Stimulated activated CD8-positive, alpha-beta memory T cell treated with anti-CD3 and anti-CD28 coated beads, Interleukin-15, amount 100 ng/mL, for 4 hours (primary cell): ENCODE measurements around the gene SOAT2.
A peak's percentile ranks its signal among the peaks of the same experiment; 100 is the strongest.
"Not testable (repeated sequence)": the region's sequence is repeated elsewhere in the genome, so short reads cannot be mapped to it uniquely, and the experiment has no call there.

Experiments used
- DNase-seq, 2 donors: peaks; one replicate each; pipeline ENCODE4 v3.0.0-alpha.2; 2020; ENCODE audit warnings: low read depth in 2 of 2

SOAT2 gene

GRCh38 chr12:53133722-53134121 is 30.4 kb downstream of the SOAT2 start:
- no peak for DNase-seq

GRCh38 chr12:53143355-53143754 is 40.1 kb downstream of the SOAT2 start:
- no peak for DNase-seq

GRCh38 chr12:53145383-53146260 is 42.3 kb downstream of the SOAT2 start:
- no peak for DNase-seq

- DNase-seq: no peak
Measured at GRCh38 chr12:53147181-53147580, 43.9 kb downstream of the SOAT2 start.

GRCh38 chr12:53147653-53148052 is 44.4 kb downstream of the SOAT2 start:
- no peak for DNase-seq

GRCh38 chr12:53151039-53151438 is 47.8 kb downstream of the SOAT2 start:
- no peak for DNase-seq

GRCh38 chr12:53152390-53152789 is 49.1 kb downstream of the SOAT2 start:
- DNase-seq: no peak

- peak; percentile 67 to 84 for DNase-seq
Measured at GRCh38 chr12:53159195-53159839, 56.0 kb downstream of the SOAT2 start.

- no peak for DNase-seq
Measured at GRCh38 chr12:53160000-53160399, 56.7 kb downstream of the SOAT2 start.

GRCh38 chr12:53160673-53161072 is 57.4 kb downstream of the SOAT2 start:
- DNase-seq: no peak

- DNase-seq: no peak
Measured at GRCh38 chr12:53161119-53161911, 58.0 kb downstream of the SOAT2 start.

- DNase-seq: not testable (repeated sequence)
Measured at GRCh38 chr12:53163008-53163407, 59.7 kb downstream of the SOAT2 start.

GRCh38 chr12:53166837-53167236 is 63.6 kb downstream of the SOAT2 start:
- no peak for DNase-seq

- no peak for DNase-seq
Measured at GRCh38 chr12:53169644-53170043, 66.4 kb downstream of the SOAT2 start.

GRCh38 chr12:53170215-53170614 is 66.9 kb downstream of the SOAT2 start:
- DNase-seq: no peak

GRCh38 chr12:53170876-53171724 is 67.8 kb downstream of the SOAT2 start:
- no peak for DNase-seq

- no peak for DNase-seq
Measured at GRCh38 chr12:53171725-53172329, 68.5 kb downstream of the SOAT2 start.

GRCh38 chr12:53172352-53172751 is 69.1 kb downstream of the SOAT2 start:
- no peak for DNase-seq

GRCh38 chr12:53173085-53173715 is 69.9 kb downstream of the SOAT2 start:
- DNase-seq: no peak
